Activated CD4-positive, alpha-beta T cell treated with anti-CD3 and anti-CD28 coated beads, Interleukin-2, amount 10 ng/mL, durations not matched to agents 24 days and 14 days (primary cell): ENCODE measurements around the gene RSPO1. TPM values are rescaled to one million over a fixed set of nuclear protein-coding genes. Genes with fewer than 3 reads are reported as not detected.
"Not testable (repeated sequence)": the region's sequence is repeated elsewhere in the genome, so short reads cannot be mapped to it uniquely, and the experiment has no call there.

Experiments used
- DNase-seq: peaks from one replicate; pipeline ENCODE4 v3.0.0; 2022
- H3K27ac Mint-ChIP-seq: one replicate; pipeline ENCODE4 v1.8.0; 2022; ENCODE audit warnings: mild to moderate bottlenecking, mixed read lengths
- H3K27me3 Mint-ChIP-seq: one replicate; pipeline ENCODE4 v1.8.0; 2022; ENCODE audit warnings: mixed read lengths
- H3K36me3 Mint-ChIP-seq: one replicate; pipeline ENCODE4 v1.8.0; 2022; ENCODE audit warnings: low read depth, mild to moderate bottlenecking, mixed read lengths
- H3K4me1 Mint-ChIP-seq: one replicate; pipeline ENCODE4 v1.8.0; 2021; ENCODE audit warnings: mixed read lengths
- H3K4me3 Mint-ChIP-seq: one replicate; pipeline ENCODE4 v1.8.0; 2022; ENCODE audit warnings: mild to moderate bottlenecking, moderate library complexity, mixed read lengths
- H3K9me3 Mint-ChIP-seq: one replicate; pipeline ENCODE4 v1.8.0; 2021; ENCODE audit warnings: mixed read lengths
- intact Hi-C: fragments of 100-400 bp; cut with micrococcal nuclease; formaldehyde crosslinking; loops from one replicate; pipeline ENCODE4 v1.15.1; 2023
- total RNA-seq: library from RNA; stranded (reverse); gene quantifications from 2 replicates; pipeline ENCODE4 v1.2.3, GENCODE V29; 2022

The RSPO1 gene
- total RNA-seq, 1 donor from 2014 or later, result not detected

DNA sequence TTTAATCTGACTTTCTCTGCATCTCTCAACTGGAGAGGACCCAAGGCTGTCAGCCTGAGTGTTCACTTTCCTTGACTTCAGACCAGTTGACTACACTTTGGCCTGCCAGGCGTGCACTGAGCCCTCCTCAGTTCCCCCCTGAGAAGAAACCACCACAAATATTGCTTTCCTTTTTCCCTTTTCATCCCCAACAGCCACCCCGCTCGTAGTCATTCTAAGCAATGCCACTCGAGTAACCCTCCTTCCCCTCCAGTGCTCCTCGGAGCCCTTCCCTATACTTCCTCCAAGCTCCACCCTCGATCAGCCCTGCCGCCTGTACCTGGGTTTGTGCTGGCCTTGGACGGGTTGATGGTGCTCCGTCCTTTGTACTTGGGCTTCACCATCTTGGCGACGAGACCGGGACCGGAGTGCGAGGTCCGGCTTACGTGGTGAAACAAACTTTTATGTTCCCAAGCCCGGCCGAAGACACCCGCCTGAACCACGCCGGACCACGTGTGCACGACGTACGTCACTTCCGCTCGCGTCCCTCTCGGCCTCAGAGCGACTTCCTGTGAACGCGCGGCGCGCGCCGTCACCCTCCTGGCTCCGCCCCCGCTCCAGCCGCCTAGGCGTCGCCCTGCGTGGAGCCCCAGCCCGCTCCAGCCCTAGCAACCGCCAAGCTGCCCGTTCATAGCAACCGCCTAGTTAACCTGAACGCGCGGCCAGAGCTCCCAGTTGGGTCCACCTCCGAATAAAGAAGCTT lies 39.1 kb downstream of the RSPO1 start, which contains the start of gene GNL2:
GNL2 (minus strand) TSS at position 498 of the 742 bp plus-strand sequence; CDS start at position 383, 115 bp downstream.
- Mint-ChIP-seq H3K36me3 (peaks cover 30% of the 10 kb centered on the region), H3K9me3 (no peaks in the 10 kb centered on the region), H3K27me3 (peaks cover 6% of the 10 kb centered on the region), H3K4me3 (peak within 1 kb of the TSS; percentile 99), H3K4me1 (peaks cover 26% of the 10 kb centered on the region), H3K27ac (peak within 1 kb of the TSS; percentile 96)
- DNase-seq, result peak; percentile 99
- intact Hi-C loops, result loop anchor here (1.0 to 2.0 kb wide), 5 partner anchors 21 to 264 kb away; partner anchors contain the start of genes MTF1, SNIP1 and ZC3H12A

DNA sequence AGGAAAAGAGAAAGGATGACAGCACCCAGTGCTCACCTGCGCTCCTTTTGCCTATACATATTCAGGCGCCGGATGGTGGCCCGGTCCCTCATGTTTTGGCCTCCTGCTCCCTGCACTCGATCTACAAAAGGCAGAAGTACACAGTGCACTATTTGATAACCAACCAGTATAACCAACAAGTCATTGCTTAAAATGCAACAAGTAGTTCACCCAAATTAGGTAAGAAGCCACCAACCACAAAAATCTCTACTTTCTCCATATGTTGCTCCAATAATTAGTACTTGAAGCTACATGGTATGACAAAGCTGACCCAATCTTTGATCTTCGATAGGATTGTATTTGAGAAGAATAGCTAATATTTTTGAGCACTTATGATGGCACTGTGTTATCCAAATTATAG lies 41.0 kb downstream of the RSPO1 start:
- Mint-ChIP-seq H3K27ac (no peak overlapping the region), H3K27me3 (peaks cover 3% of the 10 kb centered on the region), H3K36me3 (peaks cover 44% of the 10 kb centered on the region), H3K4me3 (peak overlapping the region; percentile 51), H3K9me3 (no peaks in the 10 kb centered on the region), H3K4me1 (peaks cover 30% of the 10 kb centered on the region)
- intact Hi-C loops, result loop anchor here (2.0 kb wide), 2 partner anchors 19 to 119 kb away; partner anchors contain the start of gene ZC3H12A
- no peak for DNase-seq

DNA sequence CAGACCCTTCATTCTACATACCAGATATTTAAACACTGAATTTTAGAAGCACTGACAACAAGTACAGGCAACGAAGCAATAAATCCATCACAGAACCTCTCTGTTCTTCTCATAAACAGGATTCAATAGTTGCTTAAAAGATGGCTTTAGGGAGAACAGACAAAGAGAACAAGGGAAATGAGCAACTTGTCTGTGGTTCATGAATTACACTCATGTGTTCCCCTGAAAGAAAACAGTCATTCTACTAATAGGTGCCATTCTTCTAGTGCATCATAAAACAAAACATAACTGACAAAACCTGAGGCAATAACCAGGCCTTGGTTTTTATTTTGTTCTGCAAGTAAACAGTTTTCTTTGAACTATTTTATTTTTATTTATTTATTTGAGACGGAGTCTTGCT lies 45.8 kb downstream of the RSPO1 start:
- H3K27me3 Mint-ChIP-seq, result no peaks in the 10 kb centered on the region
- H3K36me3 Mint-ChIP-seq, result peaks cover 66% of the 10 kb centered on the region
- peaks cover 23% of the 10 kb centered on the region for H3K4me1 Mint-ChIP-seq
- intact Hi-C loops, result no loop called here
- H3K4me3 Mint-ChIP-seq, result no peak overlapping the region
- no peak for DNase-seq
- H3K9me3 Mint-ChIP-seq, result no peaks in the 10 kb centered on the region
- no peak overlapping the region for H3K27ac Mint-ChIP-seq

DNA sequence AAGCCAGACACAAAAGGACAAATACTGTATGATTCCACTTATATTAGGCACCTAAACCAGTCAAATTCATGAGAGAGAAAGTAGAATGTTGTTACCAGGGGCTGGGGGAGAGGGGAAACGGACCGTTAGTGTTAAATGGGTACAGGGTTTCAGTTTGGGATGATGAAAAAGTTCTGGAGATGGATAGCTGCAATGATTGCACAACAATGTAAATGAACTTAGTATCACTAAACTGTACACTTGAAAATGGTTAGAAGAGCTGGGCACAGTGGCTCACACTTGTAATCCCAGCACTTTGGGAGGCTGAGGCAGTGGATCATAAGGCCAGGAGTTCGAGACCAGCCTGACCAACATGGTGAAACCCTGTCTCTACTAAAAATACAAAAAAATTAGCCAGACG lies 50.1 kb downstream of the RSPO1 start:
- H3K36me3 Mint-ChIP-seq, result peaks cover 71% of the 10 kb centered on the region
- DNase-seq, intact Hi-C loops, H3K4me3 Mint-ChIP-seq, H3K27ac Mint-ChIP-seq, H3K9me3 Mint-ChIP-seq, H3K4me1 Mint-ChIP-seq, H3K27me3 Mint-ChIP-seq: not testable (repeated sequence)

DNA sequence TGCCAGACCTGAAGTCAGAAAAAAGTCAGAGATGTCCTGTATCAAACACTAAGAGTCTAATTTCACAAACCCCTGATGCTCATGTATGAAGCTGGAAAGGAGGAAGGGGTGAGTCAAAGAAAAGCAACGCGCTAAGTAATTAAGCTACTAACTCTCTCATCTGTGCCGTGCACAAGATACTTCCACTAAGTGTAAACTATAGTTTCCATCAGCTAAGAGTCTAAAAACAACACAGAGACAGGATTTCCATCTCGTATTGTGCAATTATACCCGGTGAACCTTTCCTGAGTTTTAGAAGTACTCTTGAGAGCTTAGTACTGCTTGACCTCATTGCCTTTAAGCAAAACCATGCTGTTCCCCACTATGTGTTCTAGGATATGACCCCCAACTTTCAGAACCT lies 59.0 kb downstream of the RSPO1 start:
- H3K27me3 Mint-ChIP-seq, result no peaks in the 10 kb centered on the region
- H3K4me3 Mint-ChIP-seq, result peak overlapping the region; percentile 61
- H3K4me1 Mint-ChIP-seq, result peaks cover 57% of the 10 kb centered on the region

DNA sequence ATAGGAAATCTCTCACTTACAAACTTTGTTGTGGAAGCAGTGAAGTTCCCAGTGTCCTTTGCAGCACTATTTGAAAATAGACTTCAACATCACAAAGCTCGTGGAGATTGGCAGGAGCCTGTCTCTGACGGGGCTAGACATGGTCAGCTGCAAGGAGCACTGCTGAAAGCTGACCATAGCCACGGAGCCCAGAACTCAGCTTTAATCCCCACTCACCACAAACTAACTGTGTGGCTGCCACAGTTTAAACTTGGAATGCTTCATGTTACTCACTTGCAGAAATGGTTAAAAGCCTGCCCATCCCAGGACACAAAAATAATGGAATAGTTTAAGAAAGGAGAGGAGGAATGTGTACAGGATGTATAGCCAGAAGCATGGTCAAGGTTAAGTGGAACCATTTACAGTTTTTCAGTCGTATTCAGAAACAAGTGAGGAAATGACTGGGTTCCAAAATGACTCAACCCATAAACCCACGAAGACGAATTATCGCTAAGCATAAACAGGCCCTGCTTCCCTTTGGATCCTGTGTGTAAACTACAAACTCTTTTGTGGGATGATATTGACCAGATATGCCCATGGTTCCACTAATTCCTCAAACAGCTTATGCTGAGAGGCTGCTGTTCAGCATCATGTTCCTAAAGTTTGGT lies 59.7 kb downstream of the RSPO1 start:
- no peaks in the 10 kb centered on the region for H3K27me3 Mint-ChIP-seq
- peak; percentile 61 for DNase-seq
- H3K27ac Mint-ChIP-seq, result peak overlapping the region; percentile 85
- H3K4me1 Mint-ChIP-seq, result peaks cover 61% of the 10 kb centered on the region
- peaks cover 79% of the 10 kb centered on the region for H3K36me3 Mint-ChIP-seq
- H3K9me3 Mint-ChIP-seq, result no peaks in the 10 kb centered on the region
- H3K4me3 Mint-ChIP-seq, result peak overlapping the region; percentile 61
- intact Hi-C loops, result loop anchor here (2.0 to 5.0 kb wide), 2 partner anchors 20 to 98 kb away; partner anchors contain the start of gene GNL2

More for the DNA sequence above, 59.0 kb downstream of the RSPO1 start:
- Mint-ChIP-seq H3K27ac (peak overlapping the region; percentile 85), H3K36me3 (peaks cover 81% of the 10 kb centered on the region), H3K9me3 (no peaks in the 10 kb centered on the region)
- intact Hi-C loops, result loop anchor here (2.0 to 5.0 kb wide), 2 partner anchors 19 to 98 kb away; partner anchors contain the start of gene GNL2
- no peak for DNase-seq

DNA sequence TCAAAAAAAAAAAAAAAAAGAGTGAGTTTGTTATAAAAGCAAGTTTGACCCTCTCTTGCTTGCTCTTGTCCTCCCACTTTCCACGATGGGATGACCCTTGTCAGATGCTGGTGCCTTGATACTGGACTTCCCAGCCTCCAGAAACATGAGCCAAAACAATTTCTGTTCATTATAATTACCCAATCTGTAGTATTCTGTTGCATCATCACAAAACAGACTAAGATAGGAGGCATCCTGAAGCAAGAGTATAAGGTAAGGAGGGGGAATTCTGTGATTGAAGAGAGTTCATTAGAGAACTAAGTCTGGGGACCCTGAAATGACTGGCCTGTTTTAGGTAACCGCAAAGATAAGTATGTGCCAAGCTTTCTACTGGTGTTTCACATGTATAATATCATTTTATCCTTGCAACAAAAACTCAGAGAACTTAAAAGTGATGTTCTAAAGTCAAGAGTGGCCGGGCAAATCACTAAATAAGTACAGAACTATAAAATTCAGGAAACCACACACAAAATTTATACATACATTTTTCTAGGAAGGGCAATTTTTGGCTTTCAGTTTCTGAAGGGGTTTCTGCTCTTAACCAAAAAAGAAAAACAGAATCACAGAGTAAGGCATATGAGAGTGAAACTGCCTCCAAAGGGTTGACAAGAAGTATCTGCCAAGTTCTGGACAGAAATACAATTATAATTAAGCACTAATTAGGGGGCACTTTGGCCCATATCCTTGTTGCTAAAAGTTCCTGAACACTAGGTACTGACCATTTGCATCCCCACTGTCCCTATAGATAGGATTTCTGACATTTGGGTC lies 64.0 kb downstream of the RSPO1 start:
- Mint-ChIP-seq H3K4me3 (peak overlapping the region; percentile 59), H3K9me3 (no peaks in the 10 kb centered on the region)
- intact Hi-C loops, result no loop called here

DNA sequence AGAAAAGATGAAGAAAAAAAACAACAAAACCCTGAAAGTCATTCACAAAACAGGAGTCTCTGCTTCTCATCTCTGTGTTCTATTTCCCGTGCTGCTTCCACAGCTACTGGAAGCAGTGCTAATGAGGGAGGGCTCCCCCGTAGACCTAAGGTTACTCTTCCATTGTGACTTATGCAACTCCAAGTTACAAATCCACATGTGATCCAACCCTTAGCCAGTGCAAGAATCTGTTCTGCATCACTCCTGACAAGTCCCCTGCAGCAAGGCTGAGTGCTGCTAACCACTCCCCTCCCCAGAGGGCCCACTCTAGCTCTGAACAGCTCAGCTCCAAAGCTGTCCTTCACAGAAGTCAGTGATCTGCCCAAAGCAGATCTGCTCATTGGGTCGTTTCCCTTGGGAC lies 67.7 kb downstream of the RSPO1 start:
- Mint-ChIP-seq H3K9me3 (no peaks in the 10 kb centered on the region), H3K4me1 (peaks cover 16% of the 10 kb centered on the region), H3K36me3 (peaks cover 72% of the 10 kb centered on the region), H3K4me3 (no peak overlapping the region), H3K27me3 (no peaks in the 10 kb centered on the region), H3K27ac (no peak overlapping the region)
- no peak for DNase-seq
- intact Hi-C loops, result no loop called here

More for the DNA sequence above, 64.0 kb downstream of the RSPO1 start:
- Mint-ChIP-seq H3K36me3 (peaks cover 90% of the 10 kb centered on the region), H3K27me3 (no peaks in the 10 kb centered on the region), H3K27ac (peak overlapping the region; percentile 65), H3K4me1 (peaks cover 42% of the 10 kb centered on the region)
- no peak for DNase-seq

DNA sequence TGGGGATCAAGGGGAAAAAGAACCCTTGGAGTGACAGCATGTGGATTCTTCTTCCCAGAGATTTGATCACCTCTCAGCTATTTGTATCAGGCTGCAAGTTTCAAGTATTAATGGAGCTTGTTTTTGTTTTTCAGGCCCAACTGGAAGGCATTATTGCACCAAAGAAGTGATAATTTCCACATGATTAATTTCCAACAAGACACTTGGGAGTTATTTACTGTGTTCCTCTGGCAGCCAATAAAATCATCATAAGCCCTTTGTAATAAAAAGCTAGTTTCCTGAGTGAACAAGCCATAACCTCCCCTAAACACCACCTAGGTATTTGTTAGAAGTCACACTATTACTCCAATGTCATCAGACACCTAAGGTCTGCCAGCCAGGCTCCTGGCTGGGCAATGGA lies 69.8 kb downstream of the RSPO1 start:
- Mint-ChIP-seq H3K36me3 (peaks cover 58% of the 10 kb centered on the region), H3K9me3 (no peaks in the 10 kb centered on the region), H3K27me3 (no peaks in the 10 kb centered on the region), H3K4me3 (no peak overlapping the region), H3K27ac (no peak overlapping the region), H3K4me1 (peaks cover 4% of the 10 kb centered on the region)
- DNase-seq, result no peak
- intact Hi-C loops, result no loop called here

DNA sequence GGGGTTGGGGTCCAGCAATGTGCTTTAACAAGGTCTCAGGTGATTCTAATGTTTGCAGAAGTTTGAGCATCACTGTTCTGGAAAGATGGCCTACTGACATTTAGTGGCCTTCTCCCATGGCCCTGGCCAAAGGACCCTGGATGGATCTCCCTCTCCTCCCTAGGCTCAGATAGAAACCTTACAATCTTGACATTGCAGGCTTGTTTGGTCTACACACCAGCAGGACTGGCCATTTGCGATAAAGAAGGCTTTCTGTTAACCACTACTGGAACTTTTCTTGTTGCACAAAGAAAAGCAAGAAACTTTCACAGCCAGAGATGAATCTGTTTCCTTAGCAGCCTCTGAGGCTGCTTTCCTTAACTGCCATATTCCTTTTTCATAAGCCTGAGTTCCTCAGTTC lies 71.7 kb downstream of the RSPO1 start:
- intact Hi-C loops, result no loop called here
- Mint-ChIP-seq H3K27me3 (no peaks in the 10 kb centered on the region), H3K36me3 (peaks cover 41% of the 10 kb centered on the region), H3K27ac (no peak overlapping the region), H3K4me3 (no peak overlapping the region), H3K9me3 (no peaks in the 10 kb centered on the region), H3K4me1 (peaks cover 6% of the 10 kb centered on the region)
- no peak for DNase-seq

Other genes with a start within 250 kb of the RSPO1 start
- gene ZC3H12A, start 160.3 kb downstream of the RSPO1 start, total RNA-seq, result 39.3 and 40.4 TPM in 2 replicates
- gene MEAF6, start 120.1 kb downstream of the RSPO1 start, total RNA-seq, result 94.4 and 95.6 TPM in 2 replicates
- 22.7 and 25.4 TPM in 2 replicates for gene SNIP1, start 80.6 kb downstream of the RSPO1 start, total RNA-seq
- not detected in 2 replicates for gene DNALI1, start 78.0 kb downstream of the RSPO1 start, total RNA-seq
- gene GNL2, start 39.0 kb downstream of the RSPO1 start, total RNA-seq, result 109 and 110 TPM in 2 replicates
- 35.6 and 35.9 TPM in 2 replicates for gene CDCA8, start 57.6 kb upstream of the RSPO1 start, total RNA-seq
- gene EPHA10, start 130.2 kb upstream of the RSPO1 start, total RNA-seq, result 0.21 and 0.31 TPM in 2 replicates
- gene MANEAL, start 159.0 kb upstream of the RSPO1 start, total RNA-seq, result 2.7 and 3.1 TPM in 2 replicates
- 26.4 and 26.7 TPM in 2 replicates for gene C1orf122, start 172.9 kb upstream of the RSPO1 start, total RNA-seq
- 69.9 and 76.1 TPM in 2 replicates for gene YRDC, start 173.3 kb upstream of the RSPO1 start, total RNA-seq
- gene MTF1, start 224.7 kb upstream of the RSPO1 start, total RNA-seq, result 31.2 and 31.6 TPM in 2 replicates